GM12878 (cell line): Measurements from ENCODE around the gene SEPTIN5. TPM values are rescaled to one million over a fixed set of nuclear protein-coding genes. Genes with fewer than 3 reads are reported as not detected.
A peak's percentile ranks its signal among the peaks of the same experiment; 100 is the strongest.

Source experiments
- ATAC-seq: fragments of 200-7000 bp; cut with Tn5 transposase; 3 replicates; pipeline ENCODE4 v1.9.1; 2020; ENCODE audit warnings: mild to moderate bottlenecking, moderate library complexity
- BruUV-seq: library from RNA; stranded (reverse); fragments of 400-500 nt; replicated peaks from 2 replicates; lab custom pipeline; 2021; lab: Mats Ljungman, UMichigan
- CTCF ChIA-PET: fragments of 300-600 bp; sonication (Branson Sonifier 250); formaldehyde crosslinking; extraction: SDS; loops from one replicate; lab custom pipeline; 2021; ENCODE audit warnings: inconsistent platforms; lab: Yijun Ruan, JAX
- POLR2A ChIA-PET: fragments of 350-600 bp; formaldehyde crosslinking; extraction: SDS; loops from one replicate; lab custom pipeline; 2021; ENCODE audit warnings: inconsistent platforms; lab: Charles Lee
- RAD21 ChIA-PET: fragments of 300-600 bp; sonication (Branson Sonifier 250); formaldehyde crosslinking; loops from one replicate; lab custom pipeline; 2023; ENCODE audit warnings: antibody characterized with exemption; ENCODE audit not compliant: unreplicated experiment; lab: Charles Lee
- SMC1A ChIA-PET: fragments of 300-600 bp; sonication (Branson Sonifier 250); formaldehyde crosslinking; loops from one replicate; lab custom pipeline; 2023; ENCODE audit not compliant: unreplicated experiment, uncharacterized antibody; lab: Charles Lee
- DNase-seq: peaks from one replicate; pipeline ENCODE4 v3.0.0-alpha.2; 2011; ENCODE audit warnings: low read depth, low spot score
- FAIRE-seq: peaks from 3 replicates; lab custom pipeline; 2011; peaks lifted over from hg19 to GRCh38; lab: Jason Lieb, UNC
- H2AFZ ChIP-seq: 2 replicates; pipeline ENCODE4 v1.6.0; 2011; ENCODE audit warnings: low read depth, low read length, control low read depth; ENCODE audit not compliant: control insufficient read depth
- H3K27ac ChIP-seq: 2 replicates; pipeline ENCODE4 v1.5.1; 2011; ENCODE audit warnings: control low read depth; ENCODE audit not compliant: control insufficient read depth, insufficient read depth
- H3K27me3 ChIP-seq, 2 experiments: replicated peaks in 1 of 2; 2 replicates each; pipeline versions ENCODE4 v1.6.0 to v1.6.1; 2011; ENCODE audit warnings: low read length in 1 of 2; ENCODE audit not compliant: control insufficient read depth in 2 of 2, insufficient read depth in 2 of 2
- H3K36me3 ChIP-seq, 2 experiments: 2 replicates each; pipeline ENCODE4 v1.5.1; 2011; ENCODE audit warnings: low read length in 1 of 2; ENCODE audit not compliant: control insufficient read depth in 2 of 2, insufficient read depth in 2 of 2
- H3K4me1 ChIP-seq: 2 replicates; pipeline ENCODE4 v1.6.1; 2011; ENCODE audit warnings: mild to moderate bottlenecking, low read length, moderate library complexity, mixed read lengths; ENCODE audit not compliant: control insufficient read depth, insufficient read depth
- H3K4me2 ChIP-seq: 2 replicates; pipeline ENCODE4 v1.6.0; 2011; ENCODE audit warnings: control low read depth; ENCODE audit not compliant: control insufficient read depth, insufficient read depth
- H3K4me3 ChIP-seq: fragments of 200-600 bp; sonication (generic); 2 replicates; pipeline ENCODE4 v1.5.1; 2016
- H3K79me2 ChIP-seq: 2 replicates; pipeline ENCODE4 v1.6.0; 2011; ENCODE audit warnings: low read length; ENCODE audit not compliant: control insufficient read depth, insufficient read depth
- H3K9ac ChIP-seq: 2 replicates; pipeline ENCODE4 v1.8.0; 2011; ENCODE audit warnings: low read length, control low read depth, mixed read lengths; ENCODE audit not compliant: control insufficient read depth, insufficient read depth
- H3K9me3 ChIP-seq: replicated peaks from 3 replicates; pipeline ENCODE4 v1.5.1; 2011; ENCODE audit warnings: mild to moderate bottlenecking, low read length; ENCODE audit not compliant: control insufficient read depth, insufficient read depth
- H4K20me1 ChIP-seq: 2 replicates; pipeline ENCODE4 v1.6.0; 2011; ENCODE audit not compliant: control insufficient read depth, insufficient read depth
- BHLHE40 ChIP-seq, 2 experiments: fragments of 450-650 bp in 1 of 2; IDR thresholded peaks; 2 replicates each; pipeline ENCODE4 v1.6.1; 2011 to 2017; ENCODE audit warnings: low read depth in 2 of 2, borderline replicate concordance in 1 of 2, improper control_type of control experiment in 1 of 2, low read length in 1 of 2, mild to moderate bottlenecking in 1 of 2
- DPF2 ChIP-seq: fragments of 450-650 bp; IDR thresholded peaks from 2 replicates; pipeline ENCODE4 v1.6.1; 2017; ENCODE audit warnings: mild to moderate bottlenecking
- PAX8 ChIP-seq: fragments of 450-650 bp; IDR thresholded peaks from 2 replicates; pipeline ENCODE4 v1.6.1; 2017; ENCODE audit warnings: mild to moderate bottlenecking, moderate library complexity
- SMC3 ChIP-seq: IDR thresholded peaks from 2 replicates; pipeline ENCODE4 v1.6.1; 2011; ENCODE audit warnings: low read length, improper control_type of control experiment, borderline replicate concordance
- YY1 ChIP-seq: IDR thresholded peaks from 2 replicates; pipeline ENCODE4 v1.6.1; 2011; ENCODE audit warnings: low read depth, mild to moderate bottlenecking, low read length
- WGBS: methylation state at CpG from one replicate; pipeline ENCODE4 v1.1.6; 2016; ENCODE audit warnings: low lambda C conversion rate; ENCODE audit not compliant: insufficient replicate concordance, insufficient coverage; ENCODE audit errors: missing lambda C conversion rate; 5-methylcytosine and 5-hydroxymethylcytosine counted together
- in situ Hi-C: fragments of 300-500 bp; cut with MboI; formaldehyde crosslinking; loops from 9 replicates; pipeline ENCODE4 v1.14.3; 2018; ENCODE audit warnings: mixed read lengths
- intact Hi-C: fragments of 100-400 bp; cut with micrococcal nuclease; formaldehyde crosslinking; loops from one replicate; pipeline ENCODE4 v1.14.2; 2022; ENCODE audit not compliant: unreplicated experiment
- polyA plus RNA-seq, 11 experiments: library from polyadenylated mRNA; depleted of rRNA in 4 of 11; unstranded in 6 of 11; stranded (reverse) in 5 of 11; fragments of >200 nt; fragmentation: Nextera tagmentation in 4 of 11; fragmentation: Illumina TruSeq in 1 of 11; extraction: Ambion mirVana in 4 of 11; extraction: Trizol in 1 of 11; gene quantifications; 1 replicate in 1 of 11; 2 replicates in 10 of 11; pipeline versions ENCODE4 v1.2.1 to v1.2.3, GENCODE V29; 2011 to 2016; ENCODE audit warnings: inconsistent platforms in 2 of 11, missing spikeins in 2 of 11, low read depth in 1 of 11
- total RNA-seq, 4 experiments: library from RNA; depleted of rRNA in 3 of 4; stranded (reverse); fragments of >200 nt in 3 of 4; fragmentation: Illumina TruSeq in 1 of 4; extraction: Trizol in 1 of 4; gene quantifications; 2 replicates each; pipeline versions ENCODE4 v1.2.1 to v1.2.3, GENCODE V29; 2013 to 2021

Gene SEPTIN5
- total and polyA plus RNA-seq, 10 of the 15 experiments (the other 5 are each of a cell fraction or from before 2014, with no cell fraction given) = 0.13 to 1.1 (median 0.34) TPM; not detected in 5

- TF ChIP-seq SMC3 (peak; percentile 42; the same call in 1 of the 2 replicates), YY1 (peak; percentile 40; the same call in 1 of the 2 replicates), DPF2 (peak; percentile 55)
Measured at GRCh38 chr22:19717691-19718455, 3.6 kb downstream of the SEPTIN5 start (continued).

- intact Hi-C loops = no loop called here
- no peak for ATAC-seq
- POLR2A ChIA-PET = no interaction called here
Measured at GRCh38 chr22:19718456-19719049, 4.2 kb downstream of the SEPTIN5 start.

More at GRCh38 chr22:19718456-19719049, 4.2 kb downstream of the SEPTIN5 start:
- Histone ChIP-seq H3K9me3 (no peaks in the 10 kb centered on the region; the same call in 2 of the 3 replicates), H3K27me3 (peaks cover 4 to 6% of the 10 kb centered on the region in 2 experiments; a peak in 3 of 4 replicates), H3K9ac (no peak overlapping the region; the same call in 1 of the 2 replicates), H3K79me2 (no peaks in the 10 kb centered on the region), H2AFZ (peak overlapping the region; percentile 30; the same call in 1 of the 2 replicates), H3K4me2 (peak overlapping the region; percentile 84), H3K4me3 (peak overlapping the region; percentile 44; the same call in 1 of the 2 replicates), H3K36me3 (no peaks in the 10 kb centered on the region), H4K20me1 (no peaks in the 10 kb centered on the region), H3K4me1 (peaks cover 9% of the 10 kb centered on the region), H3K27ac (no peak overlapping the region)
- DNase-seq = no peak
- TF ChIP-seq BHLHE40 (IDR thresholded peaks at IDR 0.05; ENCODE audit: borderline replicate concordance in 1 of 2, low read depth in 2 of 2, low read length in 1 of 2) = peak in 1 of 2 experiments; percentile 34; a peak in 1 of 4 replicates
- TF ChIP-seq PAX8 = no peak
- SMC1A ChIA-PET = no interaction called here
- WGBS = 6% methylated on average over 54 of the region's 70 CpGs
- RAD21 ChIA-PET = no interaction called here
- BruUV-seq = no TSS peak
- no peak for FAIRE-seq
- CTCF ChIA-PET = no interaction called here
- in situ Hi-C loops = no loop called here
